HG03354 (cell line): ENCODE measurements around the gene CORO6.

ENCODE experiments used
- ATAC-seq: cut with Tn5 transposase; IDR thresholded peaks from one replicate; pipeline ENCODE4 v1.9.1; 2021; ENCODE audit warnings: mild to moderate bottlenecking; ENCODE audit not compliant: unreplicated experiment, poor library complexity, severe bottlenecking

CORO6 gene

GRCh38 chr17:29581583-29582253 is 41.0 kb downstream of the CORO6 start:
- ATAC-seq: no peak

GRCh38 chr17:29579866-29580771 is 42.6 kb downstream of the CORO6 start:
- ATAC-seq: peak; percentile 79

- ATAC-seq: no peak
Observed at GRCh38 chr17:29578626-29579485, 43.9 kb downstream of the CORO6 start.

- ATAC-seq: no peak
Observed at GRCh38 chr17:29577385-29578211, 45.1 kb downstream of the CORO6 start.

GRCh38 chr17:29577001-29577370 is 45.7 kb downstream of the CORO6 start:
- no peak for ATAC-seq

GRCh38 chr17:29576214-29577000 is 46.3 kb downstream of the CORO6 start:
- no peak for ATAC-seq

- no peak for ATAC-seq
Observed at GRCh38 chr17:29575511-29576213, 47.0 kb downstream of the CORO6 start.

- no peak for ATAC-seq
Observed at GRCh38 chr17:29574732-29575510, 47.8 kb downstream of the CORO6 start.

GRCh38 chr17:29573871-29574731 is 48.6 kb downstream of the CORO6 start:
- no peak for ATAC-seq

GRCh38 chr17:29573558-29573869 is 49.2 kb downstream of the CORO6 start:
- no peak for ATAC-seq

- no peak for ATAC-seq
Observed at GRCh38 chr17:29572691-29573557, 49.8 kb downstream of the CORO6 start.

- no peak for ATAC-seq
Observed at GRCh38 chr17:29571883-29572681, 50.6 kb downstream of the CORO6 start.

GRCh38 chr17:29571486-29571882 is 51.2 kb downstream of the CORO6 start:
- no peak for ATAC-seq

- no peak for ATAC-seq
Observed at GRCh38 chr17:29570521-29570920, 52.2 kb downstream of the CORO6 start.
